Measurements from ENCODE around the gene PEA15.

PEA15 gene

DNA sequence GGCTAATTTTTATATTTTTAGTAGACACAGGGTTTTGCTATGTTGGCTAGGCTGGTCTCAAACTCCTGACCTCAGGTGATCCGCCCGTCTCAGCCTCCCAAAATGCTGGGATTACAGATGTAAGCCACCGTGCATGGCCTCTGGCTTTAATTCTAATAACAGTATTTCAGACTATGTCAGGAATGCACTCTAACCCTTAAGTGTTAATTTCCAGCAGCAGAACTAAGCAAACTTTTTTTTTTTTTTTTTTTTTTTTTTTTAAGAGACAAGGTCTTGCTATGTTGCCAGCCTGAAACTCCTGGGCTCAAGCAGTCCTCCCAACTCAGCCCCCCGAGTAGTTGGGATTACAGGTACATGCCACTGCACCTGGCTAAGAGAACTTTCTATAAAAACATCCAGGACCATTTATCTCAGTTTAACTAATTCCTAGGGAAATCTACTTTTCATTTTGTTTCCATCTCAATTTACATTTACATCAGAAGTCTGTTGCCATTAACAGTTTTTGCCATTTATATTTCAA is 50.7 kb downstream of the PEA15 start:
- H3K4me1 ChIP-seq (ENCODE audit: control insufficient read depth, insufficient read depth, low read length) = peaks cover 9% of the 10 kb centered on the region
- no peak overlapping the region for H3K9ac ChIP-seq (ENCODE audit: low read depth, low read length)
- no peaks in the 10 kb centered on the region for H3K27me3 ChIP-seq (ENCODE audit: control insufficient read depth, insufficient read depth, low read length)
- no peaks in the 10 kb centered on the region for H3K9me3 ChIP-seq (ENCODE audit: control insufficient read depth, insufficient read depth, low read length)
- H3K4me3 ChIP-seq (ENCODE audit: low read depth, low read length) = no peak overlapping the region
- H3K36me3 ChIP-seq (ENCODE audit: control insufficient read depth, insufficient read depth, low read length) = no peaks in the 10 kb centered on the region

DNA sequence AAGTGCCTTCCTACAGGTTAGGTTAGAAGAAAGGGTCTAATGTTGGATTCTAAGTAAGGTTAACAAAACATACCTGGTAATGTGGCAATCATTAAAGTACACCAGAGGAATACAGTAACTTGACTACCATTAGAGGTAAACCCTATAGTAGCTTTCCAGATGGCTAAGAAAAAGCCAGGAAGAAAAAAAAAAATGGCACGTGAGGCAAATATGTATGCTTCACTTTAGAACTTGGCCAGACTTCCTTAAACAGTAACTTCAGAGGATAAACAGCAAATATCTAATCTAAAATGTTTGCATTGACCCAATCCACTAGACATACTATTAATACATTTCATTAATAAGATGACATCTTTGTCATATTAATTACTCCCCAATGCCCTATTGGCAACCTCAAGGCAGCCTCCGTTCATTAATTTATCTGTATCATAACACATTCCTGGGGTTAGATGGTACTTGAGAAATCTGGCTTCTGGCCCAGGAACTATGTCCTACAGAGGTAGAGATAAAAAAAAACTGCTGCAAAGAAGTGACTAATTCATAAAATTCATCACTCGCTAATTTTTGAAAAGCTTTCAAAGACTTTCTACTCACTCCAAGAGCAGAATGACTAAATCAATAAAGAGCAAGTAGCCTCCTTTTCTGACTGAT is 51.3 kb downstream of the PEA15 start:
- H3K4me3 ChIP-seq (ENCODE audit: low read depth, low read length) = no peak overlapping the region
- H3K27me3 ChIP-seq (ENCODE audit: control insufficient read depth, insufficient read depth, low read length) = no peaks in the 10 kb centered on the region
- H3K36me3 ChIP-seq (ENCODE audit: control insufficient read depth, insufficient read depth, low read length) = no peaks in the 10 kb centered on the region
- peaks cover 9% of the 10 kb centered on the region for H3K4me1 ChIP-seq (ENCODE audit: control insufficient read depth, insufficient read depth, low read length)
- no peaks in the 10 kb centered on the region for H3K9me3 ChIP-seq (ENCODE audit: control insufficient read depth, insufficient read depth, low read length)
- no peak overlapping the region for H3K9ac ChIP-seq (ENCODE audit: low read depth, low read length)

DNA sequence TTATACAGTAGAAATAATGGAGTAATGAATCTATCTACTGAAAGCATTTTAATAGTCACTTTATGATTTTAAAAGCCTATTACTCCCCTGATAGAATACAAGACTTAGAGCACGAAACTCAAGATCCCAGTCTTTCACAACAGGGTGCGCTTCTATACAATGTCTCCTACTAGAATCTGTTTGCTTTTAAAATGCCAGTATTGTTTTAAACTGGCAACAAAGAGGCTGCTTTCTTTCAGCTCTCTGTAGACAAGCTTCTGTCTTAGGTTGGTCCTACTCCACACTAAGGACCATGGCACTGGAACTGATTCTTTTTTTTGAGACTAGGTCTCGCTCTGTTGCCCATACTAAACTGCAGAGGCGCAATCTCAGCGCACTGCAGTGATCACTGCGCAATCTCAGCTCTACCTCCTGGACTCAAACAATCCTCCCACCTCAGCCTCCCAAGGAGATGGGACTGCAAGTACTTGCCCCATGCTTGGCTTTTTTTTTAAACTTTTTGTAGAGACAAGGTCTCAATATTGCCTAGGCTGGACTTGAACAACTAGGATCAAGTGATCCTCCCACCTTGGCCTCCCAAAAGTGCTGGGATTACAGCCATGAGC is 52.3 kb downstream of the PEA15 start:
- no peak overlapping the region for H3K9ac ChIP-seq (ENCODE audit: low read depth, low read length)
- no peaks in the 10 kb centered on the region for H3K9me3 ChIP-seq (ENCODE audit: control insufficient read depth, insufficient read depth, low read length)
- H3K36me3 ChIP-seq (ENCODE audit: control insufficient read depth, insufficient read depth, low read length) = no peaks in the 10 kb centered on the region
- no peak overlapping the region for H3K4me3 ChIP-seq (ENCODE audit: low read depth, low read length)
- peaks cover 9% of the 10 kb centered on the region for H3K4me1 ChIP-seq (ENCODE audit: control insufficient read depth, insufficient read depth, low read length)
- H3K27me3 ChIP-seq (ENCODE audit: control insufficient read depth, insufficient read depth, low read length) = no peaks in the 10 kb centered on the region

DNA sequence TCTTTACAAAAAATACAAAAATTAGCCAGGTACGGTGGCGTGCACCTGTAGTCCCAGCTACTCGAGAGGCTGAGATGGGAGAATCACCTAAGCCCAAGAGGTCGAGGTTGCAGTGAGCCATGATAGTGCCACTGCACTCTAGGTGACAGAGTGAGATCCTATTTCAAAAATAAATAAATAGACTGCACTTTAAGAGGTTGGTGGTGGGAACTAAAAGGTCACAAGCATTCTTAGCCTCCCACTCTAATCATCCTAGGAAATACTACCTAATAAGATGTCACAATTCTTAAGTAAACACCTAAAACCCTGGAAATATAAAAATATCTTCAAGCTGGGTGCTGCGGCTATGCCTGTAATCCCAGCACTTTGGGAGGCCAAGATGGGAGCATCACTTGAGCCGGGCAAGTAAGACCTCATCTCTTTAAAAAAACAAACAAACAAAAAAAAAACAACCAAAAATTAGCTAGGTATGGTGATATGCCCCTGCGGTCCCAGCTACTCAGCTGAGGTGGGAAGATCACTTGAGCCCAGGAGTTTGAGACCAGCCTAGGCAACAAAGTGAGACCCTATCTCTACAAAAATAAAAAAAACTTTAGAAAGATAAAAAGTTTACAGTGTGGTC is 53.1 kb downstream of the PEA15 start:
- H3K9me3 ChIP-seq (ENCODE audit: control insufficient read depth, insufficient read depth, low read length) = no peaks in the 10 kb centered on the region
- no peaks in the 10 kb centered on the region for H3K27me3 ChIP-seq (ENCODE audit: control insufficient read depth, insufficient read depth, low read length)
- no peaks in the 10 kb centered on the region for H3K36me3 ChIP-seq (ENCODE audit: control insufficient read depth, insufficient read depth, low read length)
- peaks cover 9% of the 10 kb centered on the region for H3K4me1 ChIP-seq (ENCODE audit: control insufficient read depth, insufficient read depth, low read length)
- H3K4me3 ChIP-seq (ENCODE audit: low read depth, low read length) = no peak overlapping the region
- H3K9ac ChIP-seq (ENCODE audit: low read depth, low read length) = no peak overlapping the region

DNA sequence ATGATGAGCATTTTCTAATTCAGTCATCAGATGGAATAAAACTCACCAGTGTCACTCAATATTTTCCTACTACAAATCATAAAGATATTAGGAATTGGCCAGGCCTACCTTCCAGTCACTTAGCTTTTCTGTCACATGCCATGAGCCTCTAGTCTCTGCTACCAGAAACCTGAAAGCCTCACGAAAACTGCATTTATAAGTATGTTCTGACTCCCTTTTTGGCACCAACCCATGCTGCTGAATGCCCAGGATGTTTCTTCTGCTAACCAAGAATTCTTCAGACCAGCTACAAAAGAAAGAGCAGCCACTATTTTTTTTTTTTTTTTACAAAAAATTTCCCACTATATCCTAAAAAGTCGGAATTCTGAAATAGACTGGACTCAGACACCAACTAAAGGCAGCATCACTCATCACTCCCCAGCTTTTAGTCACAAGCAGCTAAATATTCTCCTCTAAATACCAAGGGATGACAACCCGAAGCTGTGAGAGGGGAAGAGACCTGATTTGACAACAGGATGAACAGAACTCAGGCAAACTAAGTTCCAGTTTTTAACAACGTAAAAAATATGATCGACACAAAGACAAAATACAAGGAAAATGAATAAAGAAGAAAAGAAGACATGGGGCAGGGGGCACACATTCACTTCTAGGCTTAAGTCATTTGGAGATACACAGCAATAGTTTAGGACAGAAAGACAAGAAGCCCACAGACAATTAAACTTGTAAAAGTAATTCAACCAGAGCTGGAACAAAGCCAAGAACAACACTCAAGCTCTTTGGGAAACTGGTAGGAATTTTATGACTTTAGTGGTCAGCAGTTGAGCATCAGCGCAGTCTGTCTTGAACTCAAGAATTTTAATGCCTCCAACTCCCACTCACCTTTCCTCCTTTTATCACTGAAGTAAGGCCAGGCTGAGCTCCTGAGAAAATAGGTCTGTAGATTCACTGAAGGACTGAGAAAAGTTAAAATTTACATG is 55.5 kb downstream of the PEA15 start:
- no peaks in the 10 kb centered on the region for H3K27me3 ChIP-seq (ENCODE audit: control insufficient read depth, insufficient read depth, low read length)
- H3K9ac ChIP-seq (ENCODE audit: low read depth, low read length) = no peak overlapping the region
- H3K4me1 ChIP-seq (ENCODE audit: control insufficient read depth, insufficient read depth, low read length) = peaks cover 9% of the 10 kb centered on the region
- no peaks in the 10 kb centered on the region for H3K36me3 ChIP-seq (ENCODE audit: control insufficient read depth, insufficient read depth, low read length)
- peak overlapping the region; percentile 99 for H3K4me3 ChIP-seq (ENCODE audit: low read depth, low read length)
- no peaks in the 10 kb centered on the region for H3K9me3 ChIP-seq (ENCODE audit: control insufficient read depth, insufficient read depth, low read length)

DNA sequence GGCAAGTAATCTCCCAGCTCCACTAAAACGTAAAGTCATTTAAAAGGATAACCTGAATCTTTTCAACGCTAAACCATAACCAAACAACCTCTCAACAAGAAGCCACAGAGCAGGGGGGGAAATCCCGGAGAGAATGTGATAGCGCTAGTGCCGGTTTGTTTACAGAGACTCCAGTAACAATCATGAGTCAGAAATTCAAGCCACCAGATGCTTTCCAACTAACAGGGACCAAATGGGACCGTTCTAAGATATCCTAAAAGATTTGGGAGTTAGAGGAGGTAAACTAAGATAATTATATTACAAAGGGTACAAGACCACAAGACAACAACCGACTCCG is 56.3 kb downstream of the PEA15 start:
- Histone ChIP-seq H3K4me3 (ENCODE audit: low read depth, low read length) (peak overlapping the region; percentile 99), H3K4me1 (ENCODE audit: control insufficient read depth, insufficient read depth, low read length) (peaks cover 9% of the 10 kb centered on the region), H3K9me3 (ENCODE audit: control insufficient read depth, insufficient read depth, low read length) (no peaks in the 10 kb centered on the region), H3K9ac (ENCODE audit: low read depth, low read length) (peak overlapping the region; percentile 98), H3K27me3 (ENCODE audit: control insufficient read depth, insufficient read depth, low read length) (no peaks in the 10 kb centered on the region), H3K36me3 (ENCODE audit: control insufficient read depth, insufficient read depth, low read length) (no peaks in the 10 kb centered on the region)

DNA sequence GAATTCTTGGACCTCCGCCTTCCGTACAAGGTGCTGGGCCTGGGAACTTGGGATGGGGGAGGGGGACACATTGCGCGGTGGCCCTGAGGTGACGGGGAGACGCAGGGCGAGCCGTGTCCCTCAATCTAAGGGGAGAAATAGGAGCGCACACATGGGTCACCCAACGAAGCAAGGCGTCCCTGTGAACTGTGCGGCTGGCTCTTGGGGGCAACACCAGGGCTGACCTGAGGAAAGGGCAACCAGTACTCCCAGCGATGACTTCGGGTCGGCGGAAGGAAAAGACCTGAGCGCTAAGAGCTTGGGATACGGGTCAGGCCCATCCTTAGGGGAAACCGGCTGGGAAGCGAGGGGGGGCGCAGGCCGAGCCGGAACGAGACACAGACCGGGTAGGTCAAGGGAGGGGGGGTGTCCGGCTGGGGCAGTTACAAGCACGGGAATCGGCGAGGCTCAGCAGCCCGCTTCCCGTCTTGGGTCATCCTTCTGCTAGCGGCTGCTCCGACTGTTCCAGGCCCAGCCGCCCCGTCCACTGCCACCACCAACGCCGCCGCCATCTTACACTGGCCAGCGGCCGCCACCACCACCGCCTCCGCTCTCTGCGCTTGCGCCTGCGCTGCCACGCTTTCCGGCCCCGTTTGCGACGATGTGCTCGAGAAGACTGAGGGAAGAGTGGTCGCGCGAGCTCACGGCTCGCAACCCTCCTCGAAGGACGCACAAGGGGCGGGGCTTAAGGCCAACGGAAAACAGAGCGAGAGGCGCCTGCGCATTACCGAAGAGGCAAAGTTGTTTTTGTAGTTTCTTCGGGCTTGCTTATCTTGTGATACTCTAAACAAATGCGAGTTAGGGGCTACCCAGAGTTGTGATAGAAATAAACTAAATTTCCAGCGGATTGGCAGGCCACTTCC is 57.0 kb downstream of the PEA15 start, which contains the start of gene DCAF8:
Gene DCAF8, minus strand, starts transcription at position 657 of the 902 bp plus-strand sequence. CDS start 18,541 bp downstream, outside the sequence.
- no peaks in the 10 kb centered on the region for H3K36me3 ChIP-seq (ENCODE audit: control insufficient read depth, insufficient read depth, low read length)
- H3K4me1 ChIP-seq (ENCODE audit: control insufficient read depth, insufficient read depth, low read length) = peaks cover 9% of the 10 kb centered on the region
- peak within 1 kb of the TSS; percentile 98 for H3K9ac ChIP-seq (ENCODE audit: low read depth, low read length)
- no peaks in the 10 kb centered on the region for H3K9me3 ChIP-seq (ENCODE audit: control insufficient read depth, insufficient read depth, low read length)
- H3K27me3 ChIP-seq (ENCODE audit: control insufficient read depth, insufficient read depth, low read length) = peaks cover 2% of the 10 kb centered on the region
- peak within 1 kb of the TSS; percentile 99 for H3K4me3 ChIP-seq (ENCODE audit: low read depth, low read length)

DNA sequence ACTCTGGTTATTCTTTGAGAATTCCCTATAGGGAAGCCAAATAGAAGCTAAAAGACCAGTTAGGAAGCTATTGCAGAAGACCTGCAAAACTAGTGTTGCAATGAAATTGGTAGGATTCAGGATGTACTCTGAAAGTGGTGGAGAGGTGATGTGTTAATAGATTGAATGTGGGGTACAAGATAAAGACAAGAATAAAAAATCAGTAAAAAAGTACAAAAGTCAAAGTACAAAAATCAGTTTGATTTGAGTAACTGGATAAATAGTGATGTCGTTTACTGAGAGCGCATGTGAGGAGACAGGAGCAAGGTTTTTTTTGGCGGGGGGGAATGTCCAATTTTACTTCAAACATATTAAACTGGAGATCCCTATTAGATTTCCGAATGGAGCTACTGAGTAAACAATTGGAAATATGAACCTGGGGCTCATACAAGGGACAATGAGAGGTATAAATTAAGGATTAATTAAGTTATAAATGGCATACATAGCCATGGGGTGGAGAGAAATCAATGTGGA is 59.7 kb downstream of the PEA15 start:
- Histone ChIP-seq H3K4me1 (ENCODE audit: control insufficient read depth, insufficient read depth, low read length) (peaks cover 9% of the 10 kb centered on the region), H3K9ac (ENCODE audit: low read depth, low read length) (no peak overlapping the region), H3K9me3 (ENCODE audit: control insufficient read depth, insufficient read depth, low read length) (no peaks in the 10 kb centered on the region), H3K27me3 (ENCODE audit: control insufficient read depth, insufficient read depth, low read length) (peaks cover 4% of the 10 kb centered on the region), H3K36me3 (ENCODE audit: control insufficient read depth, insufficient read depth, low read length) (no peaks in the 10 kb centered on the region), H3K4me3 (ENCODE audit: low read depth, low read length) (no peak overlapping the region)

Measured in iPS-15b (cell line).